Thymus (tissue), 11 donors: ENCODE results near the gene TSPAN9. TPM values are rescaled to one million over a fixed set of nuclear protein-coding genes. Genes with fewer than 3 reads are reported as not detected.

Source experiments
- DNase-seq, 9 donors: peaks; one replicate each; pipeline ENCODE4 v3.0.0-alpha.2; 2013; ENCODE audit warnings: low spot score in 9 of 9, low read depth in 6 of 9, missing footprints in 1 of 9
- H3K27ac ChIP-seq, 2 donors: one replicate each; pipeline ENCODE4 v1.5.1; 2013; ENCODE audit warnings: control low read depth in 1 of 2, low read depth in 1 of 2, low read length in 1 of 2, mild to moderate bottlenecking in 1 of 2, moderate library complexity in 1 of 2
- H3K27me3 ChIP-seq, 2 donors: one replicate each; pipeline ENCODE4 v1.5.1; 2013; ENCODE audit warnings: low read length in 1 of 2; ENCODE audit not compliant: control insufficient read depth in 2 of 2, insufficient read depth in 1 of 2
- H3K36me3 ChIP-seq, 2 donors: one replicate each; pipeline ENCODE4 v1.5.1; 2013; ENCODE audit warnings: low read length in 1 of 2, mild to moderate bottlenecking in 1 of 2, moderate library complexity in 1 of 2; ENCODE audit not compliant: control insufficient read depth in 2 of 2, insufficient read depth in 2 of 2
- H3K4me1 ChIP-seq, 2 donors: one replicate each; pipeline ENCODE4 v1.5.1; 2013; ENCODE audit warnings: low read length in 2 of 2; ENCODE audit not compliant: control insufficient read depth in 2 of 2, insufficient read depth in 2 of 2
- H3K4me3 ChIP-seq, 2 donors: one replicate each; pipeline ENCODE4 v1.5.1; 2013; ENCODE audit warnings: low read length in 2 of 2, control low read depth in 1 of 2, mild to moderate bottlenecking in 1 of 2
- H3K9me3 ChIP-seq, 2 donors: one replicate each; pipeline ENCODE4 v1.5.1; 2013; ENCODE audit warnings: low read length in 1 of 2, mild to moderate bottlenecking in 1 of 2; ENCODE audit not compliant: control insufficient read depth in 2 of 2, insufficient read depth in 1 of 2
- WGBS: extraction: QIAGEN DNeasy Blood & Tissue Kit; methylation state at CpG from one replicate; pipeline ENCODE4 v1.1.7; 2013; 5-methylcytosine and 5-hydroxymethylcytosine counted together
- polyA plus RNA-seq: library from polyadenylated mRNA; stranded (reverse); fragments of 200-250 nt; gene quantifications from one replicate; pipeline ENCODE4 v1.2.3, GENCODE V29; 2013
- total RNA-seq: library from RNA; stranded (reverse); fragments of 120-200 nt; gene quantifications from one replicate; pipeline ENCODE4 v1.2.4, GENCODE V29; 2013
- donor health status: healthy.

Gene TSPAN9
- total and polyA plus RNA-seq, 2 donors, result 4.9 to 10.2 TPM

GRCh38 chr12:3271146-3271545, 194.0 kb downstream of the TSPAN9 start:
- no peak overlapping the region for H3K27ac ChIP-seq
- no peak for DNase-seq
- WGBS, result 86% methylated on average over 1 of the region's 1 CpG
- H3K4me1 ChIP-seq, result no peaks in the 10 kb centered on the region
- peaks cover 0 to 12% of the 10 kb centered on the region in 2 donors for H3K27me3 ChIP-seq
- H3K9me3 ChIP-seq, result no peaks in the 10 kb centered on the region
- H3K4me3 ChIP-seq, result no peak overlapping the region
- no peaks in the 10 kb centered on the region for H3K36me3 ChIP-seq

DNA sequence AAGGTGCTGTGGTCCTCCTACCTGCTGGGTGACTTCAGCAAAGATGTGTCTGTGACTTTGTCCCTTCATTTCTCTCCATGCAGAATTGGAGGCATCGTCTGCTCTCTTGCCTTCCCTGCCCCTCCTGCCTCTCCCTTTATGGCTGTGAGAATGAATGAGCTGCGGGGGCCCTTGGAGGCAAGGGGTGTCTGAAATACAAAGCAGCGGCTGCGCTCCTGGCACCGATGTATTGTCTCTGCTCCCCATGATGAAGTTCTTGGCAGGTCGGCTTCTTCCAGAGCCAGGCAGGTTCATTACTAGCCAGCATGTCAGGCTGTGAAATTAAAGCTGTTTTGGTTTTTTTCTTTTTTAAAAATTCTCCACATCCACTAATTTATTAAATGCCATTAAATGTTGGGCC, 194.5 kb downstream of the TSPAN9 start:
- peaks cover 2 to 13% of the 10 kb centered on the region in 2 donors for H3K27me3 ChIP-seq
- no peaks in the 10 kb centered on the region for H3K9me3 ChIP-seq
- no peak overlapping the region for H3K4me3 ChIP-seq
- DNase-seq, result no peak
- H3K27ac ChIP-seq, result no peak overlapping the region
- no peaks in the 10 kb centered on the region for H3K4me1 ChIP-seq
- no peaks in the 10 kb centered on the region for H3K36me3 ChIP-seq
- 89% methylated on average over 6 of the region's 6 CpGs for WGBS

GRCh38 chr12:3272958-3273357, 195.8 kb downstream of the TSPAN9 start:
- Histone ChIP-seq H3K4me3 (no peak overlapping the region), H3K27ac (no peak overlapping the region), H3K27me3 (peaks cover 2 to 13% of the 10 kb centered on the region in 2 donors), H3K9me3 (no peaks in the 10 kb centered on the region), H3K4me1 (no peaks in the 10 kb centered on the region), H3K36me3 (no peaks in the 10 kb centered on the region)
- WGBS, result 96% methylated on average over 9 of the region's 9 CpGs
- no peak for DNase-seq

DNA sequence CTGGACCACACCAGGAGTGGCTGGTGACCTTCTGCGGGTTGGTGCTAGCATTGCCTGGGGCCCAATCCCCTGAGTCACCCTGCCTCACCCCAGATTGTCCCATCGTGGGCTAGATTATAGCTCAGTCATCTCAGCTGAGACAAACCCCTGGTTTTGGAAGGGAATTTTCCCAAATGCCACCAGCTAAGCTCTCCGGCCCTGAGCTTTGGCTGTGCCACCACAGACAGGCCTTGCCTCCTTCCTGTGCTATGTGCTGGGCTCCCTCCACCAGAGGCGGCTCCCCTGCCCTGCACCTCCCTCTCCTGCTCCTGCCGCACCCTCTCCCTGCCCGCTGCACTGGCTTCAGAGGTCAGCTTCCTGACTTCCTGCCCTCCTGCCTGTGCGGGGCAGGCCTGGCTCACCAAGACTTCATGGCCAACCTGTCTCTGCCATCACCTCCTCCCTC, 196.3 kb downstream of the TSPAN9 start:
- Histone ChIP-seq H3K9me3 (no peaks in the 10 kb centered on the region), H3K27ac (no peak overlapping the region), H3K4me1 (no peaks in the 10 kb centered on the region), H3K4me3 (no peak overlapping the region), H3K36me3 (no peaks in the 10 kb centered on the region), H3K27me3 (peaks cover 2 to 13% of the 10 kb centered on the region in 2 donors)
- whole genome bisulfite sequencing, result 88% methylated on average over 7 of the region's 7 CpGs
- no peak for DNase-seq

GRCh38 chr12:3274664-3275063, 197.5 kb downstream of the TSPAN9 start:
- Histone ChIP-seq H3K4me1 (no peaks in the 10 kb centered on the region), H3K4me3 (no peak overlapping the region), H3K9me3 (no peaks in the 10 kb centered on the region), H3K27me3 (peaks cover 2 to 13% of the 10 kb centered on the region in 2 donors), H3K36me3 (no peaks in the 10 kb centered on the region), H3K27ac (no peak overlapping the region)
- 73% methylated on average over 13 of the region's 13 CpGs for WGBS
- DNase-seq, result no peak

- peak; percentile 19 to 72 (median 40) for DNase-seq
- Histone ChIP-seq H3K4me3 (no peak overlapping the region), H3K27ac (no peak overlapping the region), H3K9me3 (no peaks in the 10 kb centered on the region), H3K36me3 (no peaks in the 10 kb centered on the region), H3K4me1 (no peaks in the 10 kb centered on the region), H3K27me3 (peaks cover 2 to 13% of the 10 kb centered on the region in 2 donors)
- WGBS, result 39% methylated on average over 29 of the region's 29 CpGs
These were observed 198.2 kb downstream of the TSPAN9 start for GRCh38 chr12:3275171-3276041.

GRCh38 chr12:3276226-3276625, 199.0 kb downstream of the TSPAN9 start:
- no peaks in the 10 kb centered on the region for H3K4me1 ChIP-seq
- WGBS, result 92% methylated on average over 14 of the region's 14 CpGs
- peaks cover 2 to 13% of the 10 kb centered on the region in 2 donors for H3K27me3 ChIP-seq
- DNase-seq, result no peak
- H3K9me3 ChIP-seq, result no peaks in the 10 kb centered on the region
- H3K36me3 ChIP-seq, result no peaks in the 10 kb centered on the region
- no peak overlapping the region for H3K4me3 ChIP-seq
- no peak overlapping the region for H3K27ac ChIP-seq

GRCh38 chr12:3277306-3277943, 200.2 kb downstream of the TSPAN9 start:
- no peak for DNase-seq
- Histone ChIP-seq H3K36me3 (no peaks in the 10 kb centered on the region), H3K9me3 (no peaks in the 10 kb centered on the region), H3K4me1 (no peaks in the 10 kb centered on the region), H3K27ac (no peak overlapping the region), H3K27me3 (peaks cover 2 to 13% of the 10 kb centered on the region in 2 donors), H3K4me3 (no peak overlapping the region)
- WGBS, result 93% methylated on average over 18 of the region's 18 CpGs

DNA sequence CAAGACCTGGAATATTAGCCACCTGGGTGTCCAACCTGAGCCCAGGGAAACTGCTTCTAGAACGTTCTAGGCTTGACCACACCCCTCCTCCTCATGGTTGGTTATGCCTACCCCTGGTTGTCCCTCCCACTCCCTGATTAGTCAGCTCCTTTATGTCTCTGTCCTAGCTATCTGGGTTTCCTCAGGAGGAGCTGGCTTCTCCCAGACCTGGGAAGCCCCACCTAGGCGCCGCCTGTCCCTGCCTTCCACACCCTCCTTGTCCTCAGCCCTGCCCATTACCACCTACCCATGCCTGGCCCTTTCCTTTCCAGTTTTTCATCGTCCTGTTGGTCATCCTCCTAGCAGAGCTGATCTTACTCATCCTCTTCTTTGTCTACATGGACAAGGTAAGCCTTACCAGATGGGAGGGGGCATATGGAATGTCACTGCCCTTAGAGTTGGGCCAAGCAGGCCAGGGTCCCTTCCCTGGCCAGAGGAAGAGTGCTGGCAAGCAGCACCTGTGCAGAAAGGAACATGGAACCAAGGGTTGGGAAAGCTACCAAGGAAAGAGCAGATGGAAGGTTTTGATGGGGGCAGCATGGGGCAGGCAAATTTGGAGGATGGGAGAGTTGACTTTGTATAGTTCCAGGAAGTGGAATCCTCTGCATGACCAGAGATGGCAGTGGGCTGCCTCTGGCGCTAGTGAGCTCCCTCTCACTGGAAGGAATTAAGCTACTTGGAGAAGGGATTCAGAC, 201.7 kb downstream of the TSPAN9 start:
- peaks cover 2 to 9% of the 10 kb centered on the region in 2 donors for H3K27me3 ChIP-seq
- no peaks in the 10 kb centered on the region for H3K9me3 ChIP-seq
- no peaks in the 10 kb centered on the region for H3K4me1 ChIP-seq
- 83% methylated on average over 5 of the region's 5 CpGs for WGBS
- H3K27ac ChIP-seq, result no peak overlapping the region
- DNase-seq, result no peak
- H3K36me3 ChIP-seq, result no peaks in the 10 kb centered on the region
- no peak overlapping the region for H3K4me3 ChIP-seq
